HFF-Myc (cell line): Measurements from ENCODE around the gene FLRT1.

Experiments used
- DNase-seq: peaks from one replicate; pipeline ENCODE4 v3.0.0-alpha.2; 2011; ENCODE audit warnings: low read depth; ENCODE audit errors: extremely low read depth
- H3K4me3 ChIP-seq: replicated peaks from 2 replicates; pipeline ENCODE4 v1.5.1; 2011; ENCODE audit warnings: low read depth, mild to moderate bottlenecking, control low read depth, low read length
- TF ChIP-seq, protein P1 (sequence below): IDR thresholded peaks from 2 replicates; pipeline ENCODE4 v1.5.1; 2012; ENCODE audit warnings: mild to moderate bottlenecking, low read depth, low read length, control low read depth; ENCODE audit errors: missing control alignments

The FLRT1 gene

GRCh38 chr11:64064374-64065140 lies 28.8 kb downstream of the FLRT1 start:
- no peak for DNase-seq
- TF ChIP-seq, protein P1, sequence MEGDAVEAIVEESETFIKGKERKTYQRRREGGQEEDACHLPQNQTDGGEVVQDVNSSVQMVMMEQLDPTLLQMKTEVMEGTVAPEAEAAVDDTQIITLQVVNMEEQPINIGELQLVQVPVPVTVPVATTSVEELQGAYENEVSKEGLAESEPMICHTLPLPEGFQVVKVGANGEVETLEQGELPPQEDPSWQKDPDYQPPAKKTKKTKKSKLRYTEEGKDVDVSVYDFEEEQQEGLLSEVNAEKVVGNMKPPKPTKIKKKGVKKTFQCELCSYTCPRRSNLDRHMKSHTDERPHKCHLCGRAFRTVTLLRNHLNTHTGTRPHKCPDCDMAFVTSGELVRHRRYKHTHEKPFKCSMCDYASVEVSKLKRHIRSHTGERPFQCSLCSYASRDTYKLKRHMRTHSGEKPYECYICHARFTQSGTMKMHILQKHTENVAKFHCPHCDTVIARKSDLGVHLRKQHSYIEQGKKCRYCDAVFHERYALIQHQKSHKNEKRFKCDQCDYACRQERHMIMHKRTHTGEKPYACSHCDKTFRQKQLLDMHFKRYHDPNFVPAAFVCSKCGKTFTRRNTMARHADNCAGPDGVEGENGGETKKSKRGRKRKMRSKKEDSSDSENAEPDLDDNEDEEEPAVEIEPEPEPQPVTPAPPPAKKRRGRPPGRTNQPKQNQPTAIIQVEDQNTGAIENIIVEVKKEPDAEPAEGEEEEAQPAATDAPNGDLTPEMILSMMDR: no peak
- H3K4me3 ChIP-seq: no peak overlapping the region

- H3K4me3 ChIP-seq: no peak overlapping the region
- TF ChIP-seq, protein P1: no peak
- DNase-seq: no peak
These were observed 29.4 kb downstream of the FLRT1 start for GRCh38 chr11:64065141-64065465.

GRCh38 chr11:64065712-64066111 lies 30.0 kb downstream of the FLRT1 start:
- TF ChIP-seq, protein P1: no peak
- no peak for DNase-seq
- H3K4me3 ChIP-seq: no peak overlapping the region

DNA sequence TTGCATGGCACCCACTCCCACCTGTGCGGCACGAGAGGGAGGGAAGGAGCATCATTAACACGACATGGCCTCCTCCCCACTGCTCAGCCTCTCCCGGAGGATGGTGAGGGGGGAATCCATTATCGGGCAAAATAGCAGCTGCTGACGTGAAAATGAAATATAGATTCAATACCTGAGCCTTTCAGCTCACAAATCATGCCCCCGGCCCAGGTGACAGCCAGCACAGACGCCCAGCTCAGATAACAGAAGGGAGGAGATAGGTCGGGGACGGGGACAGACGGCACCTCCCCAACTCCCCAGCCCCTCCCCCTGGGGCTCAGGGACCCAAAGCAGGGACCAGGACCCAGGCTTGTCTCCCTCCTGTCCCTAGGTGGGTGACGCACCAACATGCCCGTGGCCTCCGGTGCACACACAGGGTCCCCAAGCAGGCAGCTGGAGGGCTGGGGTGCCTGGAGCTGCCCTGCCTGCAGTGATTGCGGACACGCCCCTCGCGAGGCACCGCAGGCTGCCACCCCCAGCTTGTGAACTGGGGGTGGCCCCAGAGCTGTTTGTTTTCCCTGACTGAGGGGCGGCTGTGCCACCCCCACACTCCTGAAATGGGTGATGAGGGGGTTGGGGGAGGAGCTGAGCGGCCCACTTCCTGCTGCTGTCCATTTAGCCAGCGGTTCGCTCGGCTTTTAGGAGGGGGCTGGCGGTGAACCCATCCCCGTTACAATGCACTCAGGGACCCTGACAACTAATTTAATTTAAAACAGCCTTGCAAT lies 31.7 kb downstream of the FLRT1 start:
- DNase-seq: no peak
- TF ChIP-seq, protein P1: no peak
- no peak overlapping the region for H3K4me3 ChIP-seq

GRCh38 chr11:64068705-64069400 lies 33.1 kb downstream of the FLRT1 start:
- TF ChIP-seq, protein P1: no peak
- DNase-seq: no peak
- H3K4me3 ChIP-seq: no peak overlapping the region

- TF ChIP-seq, protein P1: no peak
- DNase-seq: no peak
- no peak overlapping the region for H3K4me3 ChIP-seq
These were observed 33.9 kb downstream of the FLRT1 start for GRCh38 chr11:64069401-64070313.
